H1 (cell line): Measurements from ENCODE around the gene IRF4. TPM values are rescaled to one million over a fixed set of nuclear protein-coding genes. Genes with fewer than 3 reads are reported as not detected.

Experiments
- CTCF ChIA-PET: fragments of 300-600 bp; sonication (Branson Sonifier 250); formaldehyde crosslinking; loops from one replicate; lab custom pipeline; 2021; ENCODE audit not compliant: partially characterized antibody; lab: Charles Lee
- POLR2A ChIA-PET: fragments of 300-600 bp; sonication (Branson Sonifier 250); formaldehyde crosslinking; loops from one replicate; lab custom pipeline; 2021; ENCODE audit warnings: inconsistent platforms; ENCODE audit not compliant: partially characterized antibody; lab: Charles Lee
- DNase-seq, 2 experiments: peaks; one replicate each; pipeline versions ENCODE4 v3.0.0 to v3.0.0-alpha.2; 2010 to 2022; ENCODE audit warnings: low spot score in 2 of 2, low read depth in 1 of 2, mixed read lengths in 1 of 2
- FAIRE-seq: peaks from 2 replicates; lab custom pipeline; 2011; peaks lifted over from hg19 to GRCh38; lab: Jason Lieb, UNC
- H2AFZ ChIP-seq: 2 replicates; pipeline ENCODE4 v1.8.1; 2012; ENCODE audit warnings: low read length, inconsistent platforms
- H2AK5ac ChIP-seq: 2 replicates; pipeline ENCODE4 v1.6.1; 2013; ENCODE audit warnings: low read depth, low read length
- H2BK120ac ChIP-seq: replicated peaks from 2 replicates; pipeline ENCODE3; 2013; ENCODE audit warnings: low read depth, low read length, inconsistent platforms
- H2BK12ac ChIP-seq: 2 replicates; pipeline ENCODE4 v1.6.1; 2013; ENCODE audit warnings: low read depth, low read length
- H2BK15ac ChIP-seq: 2 replicates; pipeline ENCODE4 v1.6.1; 2013; ENCODE audit warnings: low read length
- H2BK20ac ChIP-seq: 2 replicates; pipeline ENCODE4 v1.6.1; 2013; ENCODE audit warnings: low read length
- H2BK5ac ChIP-seq: 2 replicates; pipeline ENCODE4 v1.6.1; 2013; ENCODE audit warnings: low read depth, low read length
- H3K14ac ChIP-seq: 2 replicates; pipeline ENCODE4 v1.6.1; 2013; ENCODE audit warnings: inconsistent platforms; ENCODE audit not compliant: insufficient read length
- H3K18ac ChIP-seq: 2 replicates; pipeline ENCODE4 v1.6.1; 2013; ENCODE audit warnings: low read length; ENCODE audit errors: extremely low read depth
- H3K23ac ChIP-seq: 2 replicates; pipeline ENCODE4 v1.6.1; 2013; ENCODE audit warnings: inconsistent platforms; ENCODE audit not compliant: insufficient read length
- H3K23me2 ChIP-seq: 2 replicates; pipeline ENCODE4 v1.6.1; 2013; ENCODE audit warnings: low read depth, low read length
- H3K27ac ChIP-seq: 2 replicates; pipeline ENCODE4 v1.6.1; 2011; ENCODE audit warnings: low read depth, low read length, inconsistent platforms
- H3K27me3 ChIP-seq, 4 experiments: replicated peaks in 1 of 4; 1 replicate in 1 of 4; 2 replicates in 3 of 4; pipeline versions ENCODE4 v1.6.1 to v1.8.1; 2011 to 2013; ENCODE audit warnings: low read length in 3 of 4, mild to moderate bottlenecking in 3 of 4, inconsistent platforms in 2 of 4, mixed read lengths in 2 of 4, moderate library complexity in 1 of 4; ENCODE audit not compliant: control insufficient read depth in 3 of 4, insufficient read depth in 3 of 4; ENCODE audit errors: extremely low read depth in 1 of 4
- H3K36me3 ChIP-seq, 4 experiments: 2 replicates each; pipeline versions ENCODE4 v1.6.1 to v1.8.1; 2011 to 2013; ENCODE audit warnings: mild to moderate bottlenecking in 4 of 4, low read length in 3 of 4, moderate library complexity in 2 of 4, control low read depth in 1 of 4, inconsistent platforms in 1 of 4; ENCODE audit not compliant: insufficient read depth in 4 of 4, control insufficient read depth in 2 of 4
- H3K4ac ChIP-seq: replicated peaks from 2 replicates; pipeline ENCODE3; 2013; ENCODE audit warnings: low read length, low read depth, mixed read lengths, inconsistent platforms; ENCODE audit not compliant: insufficient read length
- H3K4me1 ChIP-seq, 4 experiments: replicated peaks in 1 of 4; 1 replicate in 1 of 4; 2 replicates in 3 of 4; pipeline versions ENCODE4 v1.6.1 to v1.8.1; 2011 to 2013; ENCODE audit warnings: low read length in 3 of 4, inconsistent platforms in 2 of 4, mixed read lengths in 1 of 4; ENCODE audit not compliant: insufficient read depth in 4 of 4, control insufficient read depth in 3 of 4
- H3K4me2 ChIP-seq, 2 experiments: 2 replicates each; pipeline versions ENCODE4 v1.6.1 to v1.8.1; 2011 to 2013; ENCODE audit warnings: low read depth in 2 of 2, low read length in 2 of 2, control low read depth in 1 of 2, inconsistent platforms in 1 of 2, mild to moderate bottlenecking in 1 of 2; ENCODE audit not compliant: insufficient read depth in 1 of 2
- H3K4me3 ChIP-seq, 4 experiments: fragments of 200-600, 300-600 bp in 1 of 4; sonication (generic), shearing (Covaris generic), sonication (Bioruptor Twin) in 1 of 4; 2 replicates each; pipeline versions ENCODE4 v1.5.1 to v1.8.1; 2011 to 2016; ENCODE audit warnings: low read length in 4 of 4, low read depth in 3 of 4, control low read depth in 2 of 4, inconsistent platforms in 2 of 4, mild to moderate bottlenecking in 2 of 4, mixed read lengths in 1 of 4, moderate library complexity in 1 of 4; ENCODE audit not compliant: insufficient read depth in 2 of 4; ENCODE audit errors: extremely low read depth in 1 of 4
- H3K56ac ChIP-seq: replicated peaks from 2 replicates; pipeline ENCODE3; 2013; ENCODE audit warnings: low read depth, mild to moderate bottlenecking, mixed read lengths, low read length, inconsistent platforms; ENCODE audit not compliant: insufficient read length
- H3K79me1 ChIP-seq: 2 replicates; pipeline ENCODE4 v1.6.1; 2013; ENCODE audit warnings: low read depth, low read length, control low read depth
- H3K79me2 ChIP-seq, 2 experiments: 2 replicates each; pipeline versions ENCODE4 v1.6.1 to v1.8.1; 2012 to 2013; ENCODE audit warnings: low read length in 2 of 2, mild to moderate bottlenecking in 2 of 2, inconsistent platforms in 1 of 2; ENCODE audit not compliant: insufficient read depth in 2 of 2, control insufficient read depth in 1 of 2
- H3K9ac ChIP-seq, 4 experiments: replicated peaks in 1 of 4; 1 replicate in 1 of 4; 2 replicates in 3 of 4; pipeline versions ENCODE4 v1.6.1 to v1.8.1; 2011 to 2013; ENCODE audit warnings: low read depth in 3 of 4, low read length in 3 of 4, control low read depth in 2 of 4, mild to moderate bottlenecking in 2 of 4, moderate library complexity in 2 of 4, inconsistent platforms in 1 of 4; ENCODE audit errors: extremely low read depth in 1 of 4
- H3K9me3 ChIP-seq, 2 experiments: 2 replicates each; pipeline versions ENCODE4 v1.6.1 to v1.8.1; 2012 to 2013; ENCODE audit warnings: mild to moderate bottlenecking in 2 of 2, moderate library complexity in 2 of 2, control low read depth in 1 of 2, inconsistent platforms in 1 of 2, low read depth in 1 of 2, low read length in 1 of 2, mixed read lengths in 1 of 2; ENCODE audit not compliant: insufficient read depth in 2 of 2
- H4K20me1 ChIP-seq, 2 experiments: replicated peaks in 1 of 2; 2 replicates each; pipeline versions ENCODE3 to v1.8.1; 2011 to 2013; ENCODE audit warnings: inconsistent platforms in 2 of 2, low read length in 2 of 2, mild to moderate bottlenecking in 1 of 2; ENCODE audit not compliant: insufficient read depth in 2 of 2, control insufficient read depth in 1 of 2
- H4K5ac ChIP-seq: 2 replicates; pipeline ENCODE4 v1.6.1; 2013; ENCODE audit warnings: low read length, low read depth, mixed read lengths, inconsistent platforms; ENCODE audit not compliant: insufficient read length
- H4K8ac ChIP-seq: 2 replicates; pipeline ENCODE4 v1.8.0; 2013; ENCODE audit warnings: mild to moderate bottlenecking, moderate library complexity, low read length, inconsistent platforms; ENCODE audit not compliant: insufficient read depth; ENCODE audit errors: extremely low read depth
- H4K91ac ChIP-seq: replicated peaks from 2 replicates; pipeline ENCODE3; 2013; ENCODE audit warnings: low read length, mixed read lengths, inconsistent platforms; ENCODE audit not compliant: insufficient read length
- CHD2 ChIP-seq: IDR thresholded peaks from 2 replicates; pipeline ENCODE4 v1.6.1; 2012; ENCODE audit warnings: low read length, improper control_type of control experiment
- CTBP2 ChIP-seq: IDR thresholded peaks from 2 replicates; pipeline ENCODE4 v1.7.0; 2011; ENCODE audit warnings: borderline replicate concordance, mild to moderate bottlenecking, moderate library complexity, mixed read lengths, low read length; ENCODE audit not compliant: insufficient read depth, insufficient read length
- EGR1 ChIP-seq: IDR thresholded peaks from 2 replicates; pipeline ENCODE4 v1.6.1; 2011; ENCODE audit warnings: low read depth, low read length, borderline replicate concordance
- KDM4A ChIP-seq: IDR thresholded peaks from one replicate; pipeline ENCODE4 v1.7.1; 2012; ENCODE audit warnings: low read depth, mild to moderate bottlenecking, moderate library complexity, low read length, inconsistent platforms; ENCODE audit not compliant: severe bottlenecking
- KDM5A ChIP-seq: fragments of 200-600 bp; IDR thresholded peaks from 2 replicates; pipeline ENCODE4 v1.7.1; 2012; ENCODE audit warnings: mild to moderate bottlenecking, low read length, inconsistent platforms, mixed read lengths
- POU5F1 ChIP-seq: IDR thresholded peaks from 2 replicates; pipeline ENCODE4 v1.6.1; 2011; ENCODE audit warnings: low read depth, mild to moderate bottlenecking, low read length, moderate library complexity
- RXRA ChIP-seq: IDR thresholded peaks from 2 replicates; pipeline ENCODE4 v1.6.1; 2011; ENCODE audit warnings: low read depth, mild to moderate bottlenecking, low read length, moderate library complexity; ENCODE audit not compliant: insufficient read depth
- SP2 ChIP-seq: IDR thresholded peaks from 2 replicates; pipeline ENCODE4 v1.6.1; 2012; ENCODE audit warnings: mild to moderate bottlenecking, low read length, inconsistent platforms
- TAF1 ChIP-seq: IDR thresholded peaks from 2 replicates; pipeline ENCODE4 v1.6.1; 2011; ENCODE audit warnings: mild to moderate bottlenecking, low read depth, low read length
- ZNF274 ChIP-seq: IDR thresholded peaks from 2 replicates; pipeline ENCODE4 v1.7.0; 2012; ENCODE audit warnings: low read length, borderline replicate concordance; ENCODE audit errors: extremely low read depth
- WGBS, 2 experiments: shearing (Covaris generic) in 1 of 2; methylation state at CpG; one replicate each; pipeline versions ENCODE4 v1.1.6 to v1.1.7; 2013 to 2015; ENCODE audit warnings: low lambda C conversion rate in 2 of 2, mixed read lengths in 2 of 2, inconsistent platforms in 1 of 2, low coverage in 1 of 2, missing lambda C conversion rate in 1 of 2; ENCODE audit not compliant: insufficient replicate concordance in 2 of 2, insufficient coverage in 1 of 2, insufficient read length in 1 of 2; ENCODE audit errors: extremely low coverage in 1 of 2, missing lambda C conversion rate in 1 of 2; 5-methylcytosine and 5-hydroxymethylcytosine counted together
- polyA plus RNA-seq, 7 experiments: library from polyadenylated mRNA; depleted of rRNA in 3 of 7; stranded (reverse) in 5 of 7; unstranded in 2 of 7; fragments of >200 nt in 5 of 7; fragments of 200-250 nt in 2 of 7; gene quantifications; 1 replicate in 5 of 7; 2 replicates in 1 of 7; 4 replicates in 1 of 7; pipeline versions ENCODE4 v1.2.1 to v1.2.3, GENCODE V29; 2011 to 2013; ENCODE audit warnings: missing spikeins in 2 of 7, mixed read lengths in 2 of 7
- total RNA-seq: library from RNA; stranded (reverse); fragmentation: NEBNext Ultra II Directional; extraction: Animal tissue kit (Norgen Biotek cat#: 25700); gene quantifications from 2 replicates; pipeline ENCODE4 v1.2.1, GENCODE V29; 2021
- TF ChIP-seq, protein P1 (sequence below): IDR thresholded peaks from 2 replicates; pipeline ENCODE4 v1.6.1; 2012; ENCODE audit warnings: inconsistent platforms
- TF ChIP-seq, protein P2 (sequence below): IDR thresholded peaks from 2 replicates; pipeline ENCODE4 v1.6.1; 2012; ENCODE audit warnings: low read length, inconsistent platforms

Gene IRF4
- total and polyA plus RNA-seq, 2 of the 8 experiments (the other 6 are each of a cell fraction or from before 2014, with no cell fraction given): 0.77 to 2.1 TPM

DNA sequence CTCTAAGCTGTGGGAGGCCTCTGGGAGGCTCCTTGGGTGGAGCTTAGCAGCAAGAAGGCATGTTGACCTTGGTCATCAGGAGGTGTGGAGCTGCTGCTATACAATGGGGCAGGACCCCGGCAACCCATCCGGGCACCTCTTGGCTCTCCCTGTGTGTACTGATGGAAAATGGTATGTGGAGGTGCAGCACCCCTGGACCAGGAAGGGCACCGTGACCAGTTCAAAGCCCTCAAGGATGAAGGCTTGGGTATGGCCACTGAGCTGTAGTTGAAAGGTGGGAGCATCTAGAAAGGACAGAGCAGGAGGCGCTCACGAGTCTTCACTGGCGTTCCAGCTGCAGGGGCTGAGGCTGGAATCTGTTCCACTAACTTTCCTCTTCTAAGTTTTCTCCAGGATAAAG is 6.7 kb upstream of the IRF4 start:
- H3K27me3 ChIP-seq: peaks cover 0 to 9% (median 7%) of the 10 kb centered on the region in 4 experiments; a peak in 4 of 7 replicates
- H3K4me1 ChIP-seq: no peaks in the 10 kb centered on the region
- H2BK5ac ChIP-seq: no peak overlapping the region
- TF ChIP-seq, protein P1, sequence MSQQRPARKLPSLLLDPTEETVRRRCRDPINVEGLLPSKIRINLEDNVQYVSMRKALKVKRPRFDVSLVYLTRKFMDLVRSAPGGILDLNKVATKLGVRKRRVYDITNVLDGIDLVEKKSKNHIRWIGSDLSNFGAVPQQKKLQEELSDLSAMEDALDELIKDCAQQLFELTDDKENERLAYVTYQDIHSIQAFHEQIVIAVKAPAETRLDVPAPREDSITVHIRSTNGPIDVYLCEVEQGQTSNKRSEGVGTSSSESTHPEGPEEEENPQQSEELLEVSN: no peak
- TF ChIP-seq CTBP2 (no peak), TAF1 (no peak), RXRA (no peak), CHD2 (no peak), KDM5A (no peak), ZNF274 (no peak), EGR1 (no peak), POU5F1 (no peak), SP2 (no peak), KDM4A (no peak)
- TF ChIP-seq, protein P2, sequence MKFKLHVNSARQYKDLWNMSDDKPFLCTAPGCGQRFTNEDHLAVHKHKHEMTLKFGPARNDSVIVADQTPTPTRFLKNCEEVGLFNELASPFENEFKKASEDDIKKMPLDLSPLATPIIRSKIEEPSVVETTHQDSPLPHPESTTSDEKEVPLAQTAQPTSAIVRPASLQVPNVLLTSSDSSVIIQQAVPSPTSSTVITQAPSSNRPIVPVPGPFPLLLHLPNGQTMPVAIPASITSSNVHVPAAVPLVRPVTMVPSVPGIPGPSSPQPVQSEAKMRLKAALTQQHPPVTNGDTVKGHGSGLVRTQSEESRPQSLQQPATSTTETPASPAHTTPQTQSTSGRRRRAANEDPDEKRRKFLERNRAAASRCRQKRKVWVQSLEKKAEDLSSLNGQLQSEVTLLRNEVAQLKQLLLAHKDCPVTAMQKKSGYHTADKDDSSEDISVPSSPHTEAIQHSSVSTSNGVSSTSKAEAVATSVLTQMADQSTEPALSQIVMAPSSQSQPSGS: no peak

More for the DNA sequence above, 6.7 kb upstream of the IRF4 start:
- H4K5ac ChIP-seq: no peak overlapping the region
- POLR2A ChIA-PET: no interaction called here
- no peak overlapping the region for H3K27ac ChIP-seq
- H3K36me3 ChIP-seq: no peaks in the 10 kb centered on the region
- no peak overlapping the region for H3K23ac ChIP-seq
- H2BK12ac ChIP-seq: no peak overlapping the region
- no peak overlapping the region for H3K18ac ChIP-seq
- FAIRE-seq: no peak
- no peak overlapping the region for H3K14ac ChIP-seq
- H2BK20ac ChIP-seq: no peak overlapping the region
- no peak overlapping the region for H3K4ac ChIP-seq
- H3K4me3 ChIP-seq: no peak overlapping the region
- H4K8ac ChIP-seq: no peak overlapping the region
- H3K23me2 ChIP-seq: no peaks in the 10 kb centered on the region
- no peak overlapping the region for H2AFZ ChIP-seq
- no peak overlapping the region for H3K9ac ChIP-seq
- no peaks in the 10 kb centered on the region for H3K79me1 ChIP-seq
- no peak overlapping the region for H4K91ac ChIP-seq
- no peak for DNase-seq
- no peak overlapping the region for H3K4me2 ChIP-seq
- no peak overlapping the region for H3K56ac ChIP-seq
- H2AK5ac ChIP-seq: no peak overlapping the region
- no peak overlapping the region for H2BK15ac ChIP-seq
- CTCF ChIA-PET: interaction anchor here (1.0 to 2.2 kb wide), 9 partner anchors 11 to 195 kb away, joined by 3 to 7 read pairs (median 5); no protein-coding TSS in a partner anchor
- H2BK120ac ChIP-seq: no peak overlapping the region
- H3K9me3 ChIP-seq: peaks cover 17 to 18% of the 10 kb centered on the region in 2 experiments; a peak in 3 of 4 replicates
- H4K20me1 ChIP-seq: no peaks in the 10 kb centered on the region
- no peaks in the 10 kb centered on the region for H3K79me2 ChIP-seq
- 87% methylated on average over 6 of the region's 6 CpGs; no CpG with 5 or more reads in 1 of the 2 experiments for WGBS, 2 experiments
